NCI-H345 treated with DMSO at 0.1 percent for 48 hours (cell line): Measurements from ENCODE around the gene CDK5RAP1.

Experiments used
- DNase-seq: peaks from one replicate; lab custom pipeline; 2025; ENCODE audit not compliant: unreplicated experiment; lab: John Stamatoyannopoulos, UW

Gene CDK5RAP1

DNA sequence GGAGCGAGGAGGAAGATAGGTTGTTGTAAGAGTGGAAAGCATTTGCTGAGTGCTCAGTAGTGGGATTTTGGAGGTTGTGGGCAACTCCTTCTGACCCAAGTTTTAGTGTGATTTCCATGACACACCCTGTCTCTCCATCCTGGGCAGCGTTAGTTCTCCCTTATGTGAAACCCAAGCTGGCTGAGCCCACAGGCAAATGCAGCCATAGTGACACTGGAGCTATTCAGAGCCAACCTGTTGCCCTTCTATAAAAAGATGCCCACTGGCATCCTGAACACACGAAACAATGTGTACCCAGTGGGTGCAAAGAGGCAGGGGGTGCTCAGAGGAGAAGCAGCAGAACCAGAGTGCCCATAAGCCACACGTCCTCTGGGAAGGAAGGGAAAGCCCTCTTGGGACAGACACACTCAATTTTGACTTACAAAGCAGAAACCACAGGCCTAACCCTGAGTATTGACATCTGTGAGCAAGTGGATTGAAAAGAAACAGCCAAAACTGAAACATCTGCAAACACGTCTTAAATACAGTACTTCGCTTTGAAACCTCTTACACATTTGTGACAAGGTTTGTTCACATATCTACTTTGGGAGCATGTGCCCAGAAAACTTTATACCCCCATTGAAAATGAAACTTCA, 63.7 kb downstream of the CDK5RAP1 start:
- no peak for DNase-seq

DNA sequence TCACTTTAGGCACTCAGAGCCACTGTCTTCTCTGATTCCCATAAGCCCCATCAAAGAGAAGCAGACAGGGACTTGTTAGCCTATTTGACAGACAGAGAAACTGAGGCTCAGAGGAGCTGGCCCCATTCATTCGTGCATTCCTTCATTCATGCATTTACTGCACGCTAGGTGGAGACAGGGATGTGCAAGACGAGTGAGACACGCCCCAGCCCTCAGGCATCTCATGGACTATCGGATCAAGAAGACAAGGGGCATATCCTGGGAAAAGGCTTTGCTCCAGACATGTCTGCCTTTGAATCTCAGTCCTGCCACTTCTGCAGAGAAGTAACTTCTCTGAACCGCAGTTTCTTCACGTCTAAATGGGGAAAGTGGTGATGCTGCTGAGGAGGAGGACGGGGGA, 64.2 kb downstream of the CDK5RAP1 start:
- no peak for DNase-seq

DNA sequence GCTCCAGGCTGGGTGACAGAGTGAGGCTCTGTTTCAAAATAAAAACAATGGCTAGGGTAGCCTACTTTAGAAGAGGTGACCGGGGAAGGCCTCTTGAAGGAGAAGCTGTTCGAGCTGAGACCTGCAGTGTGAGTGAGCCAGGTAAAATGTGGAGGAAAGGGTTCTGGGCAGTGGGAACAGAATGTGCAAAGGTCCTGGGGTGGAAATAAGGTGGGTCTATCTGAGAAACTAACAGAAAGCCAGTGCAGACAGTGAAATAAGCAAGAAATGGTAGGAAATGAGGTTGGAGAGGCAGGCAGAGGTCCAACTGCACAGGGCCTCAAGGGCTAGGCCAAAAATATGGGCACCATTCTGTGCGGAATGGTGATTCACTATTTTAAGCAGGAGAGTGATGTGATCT, 64.9 kb downstream of the CDK5RAP1 start:
- DNase-seq, result no peak

DNA sequence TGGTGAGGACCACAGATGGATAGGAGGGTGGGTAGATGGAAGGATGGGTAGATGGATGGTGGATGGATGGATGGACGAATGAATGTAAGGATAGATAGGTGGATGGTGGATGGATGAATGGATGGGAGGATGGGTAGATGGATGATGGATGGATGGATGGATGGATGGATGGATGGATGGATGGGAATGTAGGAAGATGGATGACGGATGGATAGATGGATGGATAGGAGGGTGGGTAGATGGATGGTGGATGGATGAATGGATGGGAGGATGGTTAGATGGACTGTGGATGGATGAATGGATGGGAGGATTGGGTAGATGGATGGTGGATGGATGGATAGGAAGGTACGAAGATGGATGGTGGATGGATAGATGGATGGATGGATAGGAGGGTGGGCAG, 67.2 kb downstream of the CDK5RAP1 start:
- no peak for DNase-seq

DNA sequence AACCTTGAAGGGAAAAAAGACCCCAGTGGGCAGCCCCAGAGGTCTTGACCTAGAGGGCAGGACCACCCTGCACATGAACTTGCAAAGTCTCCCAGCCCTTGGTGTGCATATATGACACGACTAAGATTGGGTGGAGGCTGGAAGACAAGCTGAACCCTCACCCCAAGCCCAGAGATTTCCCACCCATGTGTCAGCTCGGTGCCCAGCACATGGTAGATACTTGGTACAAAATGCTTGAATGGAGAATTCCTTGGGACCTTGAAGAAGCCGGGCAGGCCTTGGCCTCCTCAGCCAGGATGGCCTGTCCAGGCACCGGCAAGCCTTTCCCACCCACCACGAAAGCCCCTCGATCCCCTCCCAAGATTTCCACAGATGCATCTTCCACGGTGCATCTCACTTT, 67.7 kb downstream of the CDK5RAP1 start:
- DNase-seq, result no peak

DNA sequence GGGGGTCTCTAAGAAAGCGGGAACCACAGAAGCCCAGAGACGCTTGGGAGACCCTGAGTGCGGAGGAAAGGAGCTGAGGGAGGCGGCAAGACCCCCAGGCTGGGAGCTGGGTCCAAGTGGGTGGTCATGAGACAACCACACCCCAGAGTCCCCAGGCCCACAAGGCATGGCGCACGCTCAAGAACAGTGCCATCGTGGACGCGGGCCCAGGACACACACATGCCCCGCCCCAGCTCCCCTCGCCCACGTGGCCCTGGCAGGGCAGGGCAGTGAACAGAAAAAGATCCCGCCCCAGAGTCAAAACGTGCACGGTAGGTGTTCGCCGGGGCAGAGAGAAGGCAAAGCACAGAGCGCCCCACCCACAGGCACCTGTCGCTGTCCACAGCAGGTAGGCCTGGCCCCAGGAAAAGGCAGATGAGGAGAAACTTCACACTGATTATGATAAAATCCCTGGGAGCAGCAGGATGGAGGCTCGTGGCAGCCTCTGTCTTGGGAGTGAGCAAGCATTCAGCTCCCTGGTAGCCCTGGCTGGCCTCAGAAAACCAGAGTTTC, 68.3 kb downstream of the CDK5RAP1 start:
- DNase-seq, result no peak

DNA sequence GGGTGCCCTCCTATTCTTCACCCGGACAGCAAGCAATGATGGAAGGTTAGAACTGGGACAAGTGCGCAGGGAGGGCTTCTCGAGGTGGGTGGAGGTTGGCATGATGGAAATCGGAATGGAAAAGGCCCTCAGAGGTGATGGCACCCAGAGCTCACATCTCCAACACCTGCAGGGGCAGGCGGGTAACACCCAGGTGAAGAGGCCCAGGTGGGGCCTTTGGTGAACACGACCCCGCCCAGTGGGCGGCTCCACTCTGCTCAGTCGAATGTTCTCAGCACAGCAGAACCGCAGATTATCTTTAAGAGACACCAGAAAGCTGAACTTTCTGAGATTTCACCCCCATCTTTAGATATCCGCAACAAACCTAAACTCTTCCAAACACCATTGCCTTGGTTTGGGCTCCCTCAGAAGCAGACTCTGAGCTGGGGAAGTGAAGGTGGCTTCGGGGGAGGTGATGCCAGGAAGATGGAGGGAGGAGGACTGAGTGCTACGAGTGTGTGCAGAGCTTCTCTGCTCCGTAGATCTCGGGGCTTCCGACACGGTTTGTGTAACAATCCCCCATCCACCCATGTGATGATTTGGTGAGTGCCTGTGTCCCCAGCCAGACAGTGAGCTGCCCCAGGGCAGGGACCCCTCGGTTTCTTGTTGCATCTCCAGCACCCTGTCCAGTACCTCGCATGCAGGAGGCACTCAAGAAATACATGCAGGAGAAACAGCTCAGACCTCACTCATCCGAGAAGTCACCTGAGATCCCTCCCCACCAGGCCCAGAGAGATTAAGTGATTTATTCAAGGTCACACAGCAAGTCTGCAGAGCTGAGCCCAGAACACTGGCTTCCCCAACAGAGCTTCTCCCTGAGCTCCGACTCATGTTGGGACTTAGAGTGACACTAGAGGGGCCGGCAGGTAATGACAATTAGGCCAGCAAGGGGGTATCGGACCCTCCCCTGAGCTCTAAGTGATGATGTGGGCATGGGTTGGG, 72.9 kb downstream of the CDK5RAP1 start:
- DNase-seq, result no peak

DNA sequence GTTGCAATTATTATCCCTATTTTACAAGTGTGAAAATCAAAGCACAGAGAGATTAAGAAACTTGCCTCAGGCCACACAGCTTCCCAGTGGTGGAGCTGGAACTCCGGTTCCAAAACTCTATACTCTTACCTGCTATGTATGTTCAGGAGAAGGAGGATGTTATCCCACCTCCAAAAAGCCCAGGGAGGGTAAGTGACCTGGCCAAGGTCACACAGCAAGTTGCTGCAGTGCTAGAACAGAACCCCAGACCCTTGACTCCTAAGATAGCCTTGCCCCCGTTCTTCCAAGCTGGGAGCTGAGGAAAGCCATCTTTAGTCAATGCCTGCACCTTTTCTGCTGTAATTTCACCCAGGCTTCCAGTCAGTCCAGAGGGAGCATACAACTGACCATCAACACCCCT, 76.0 kb downstream of the CDK5RAP1 start:
- no peak for DNase-seq

DNA sequence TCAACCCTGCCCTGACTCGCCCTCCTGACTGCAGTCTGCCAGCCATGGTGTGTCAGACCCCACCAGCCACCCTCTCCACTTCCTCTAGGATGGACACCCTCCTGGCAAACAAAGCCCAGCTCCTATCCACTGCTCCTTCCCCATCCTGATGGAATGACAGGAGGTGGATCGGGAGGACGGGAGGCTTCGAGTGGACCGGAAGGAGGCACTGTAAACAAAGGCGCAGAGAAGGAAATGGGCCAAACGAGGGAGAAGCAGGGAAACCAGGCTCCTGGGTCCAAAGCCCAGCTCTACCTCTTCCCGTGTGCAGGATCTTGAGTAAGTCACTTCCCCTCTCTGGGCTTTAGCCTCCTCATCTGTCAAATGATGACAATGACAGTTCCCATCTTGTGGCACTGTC, 78.1 kb downstream of the CDK5RAP1 start:
- no peak for DNase-seq

DNA sequence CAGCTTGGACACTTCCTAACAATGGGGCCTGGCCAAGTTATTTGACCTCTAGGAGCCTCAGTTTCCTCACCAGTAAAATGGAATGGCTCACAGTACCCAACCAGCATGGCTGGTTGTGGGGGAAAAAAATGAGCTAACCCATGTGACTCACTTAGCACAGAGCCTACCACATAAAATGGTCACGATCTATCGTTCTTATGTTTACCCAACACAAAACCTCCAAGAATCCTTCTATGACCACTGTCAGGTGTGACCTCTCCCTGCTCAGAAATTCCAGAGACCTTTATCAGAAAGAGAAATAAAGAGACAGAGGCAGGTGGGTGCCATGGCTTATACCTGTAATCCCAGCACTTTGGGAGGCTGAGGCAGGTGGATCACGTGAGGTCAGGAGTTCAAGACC, 78.9 kb downstream of the CDK5RAP1 start:
- no peak for DNase-seq

DNA sequence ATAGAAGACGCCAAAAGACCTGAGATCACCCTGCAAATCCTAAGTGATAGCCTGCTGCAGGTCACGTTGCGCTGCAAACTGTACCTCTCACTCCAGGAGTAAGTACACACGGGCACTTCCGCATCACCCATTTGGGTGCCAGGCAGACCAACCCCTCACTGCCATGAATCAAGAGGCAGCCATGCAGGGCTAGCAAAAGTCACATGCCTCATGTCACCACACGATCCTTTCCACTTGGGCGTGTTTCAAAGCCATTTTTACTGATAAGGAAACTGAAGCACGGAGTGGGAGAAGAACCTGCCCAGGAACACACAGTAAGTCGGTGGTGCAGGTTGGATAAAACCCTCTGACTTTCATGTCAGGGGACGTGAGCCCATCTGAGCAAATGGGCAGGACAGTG, 81.3 kb downstream of the CDK5RAP1 start:
- no peak for DNase-seq

DNA sequence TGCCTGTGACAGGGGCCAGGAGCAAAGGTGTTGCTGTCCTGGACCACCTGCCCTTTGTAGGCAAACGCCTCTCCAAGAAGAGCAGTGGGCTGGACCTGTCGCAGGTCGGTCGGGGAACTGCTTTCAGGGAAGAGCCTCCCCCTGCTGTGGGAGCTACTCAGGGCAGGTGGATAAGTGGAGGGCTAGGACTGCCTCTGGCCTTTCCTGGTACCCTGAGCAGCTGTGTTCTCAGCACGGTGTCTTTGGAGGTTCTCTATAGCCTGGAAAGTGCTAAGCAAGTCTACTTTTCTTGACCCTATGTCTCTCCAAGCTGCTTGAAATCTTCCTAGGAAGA, 83.3 kb downstream of the CDK5RAP1 start:
- DNase-seq, result no peak

DNA sequence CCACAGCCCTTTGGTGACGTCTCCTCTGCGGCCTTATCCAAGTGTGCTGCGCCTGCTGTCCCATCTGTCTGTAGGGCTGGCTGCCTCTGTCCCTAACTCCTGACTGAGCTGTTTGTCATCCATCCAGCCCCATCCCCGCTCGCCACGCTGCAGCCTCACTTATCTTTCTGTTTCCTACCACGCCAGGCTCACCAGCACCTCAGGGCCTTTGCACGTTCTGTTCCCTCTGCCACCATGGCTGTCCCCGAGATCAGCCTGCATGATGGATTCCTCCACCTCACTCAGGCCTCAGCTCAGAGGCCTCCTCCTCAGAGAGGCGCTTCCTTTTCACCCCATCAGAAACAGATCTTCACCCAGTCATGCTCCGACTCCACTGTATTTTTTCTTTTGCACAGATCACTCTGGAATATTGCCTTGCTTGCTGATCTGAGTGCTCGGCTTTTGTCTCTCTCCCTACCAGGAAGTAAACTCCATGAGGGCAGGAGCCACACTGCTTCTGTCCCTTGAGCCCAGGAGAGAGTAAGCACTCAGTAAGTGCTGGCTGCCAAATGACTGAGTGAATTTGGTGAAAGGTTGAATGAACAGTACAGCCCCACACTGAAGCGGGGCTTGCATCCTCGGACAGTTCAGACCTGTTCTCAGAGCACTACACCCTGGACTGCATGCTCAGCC, 83.8 kb downstream of the CDK5RAP1 start:
- no peak for DNase-seq

DNA sequence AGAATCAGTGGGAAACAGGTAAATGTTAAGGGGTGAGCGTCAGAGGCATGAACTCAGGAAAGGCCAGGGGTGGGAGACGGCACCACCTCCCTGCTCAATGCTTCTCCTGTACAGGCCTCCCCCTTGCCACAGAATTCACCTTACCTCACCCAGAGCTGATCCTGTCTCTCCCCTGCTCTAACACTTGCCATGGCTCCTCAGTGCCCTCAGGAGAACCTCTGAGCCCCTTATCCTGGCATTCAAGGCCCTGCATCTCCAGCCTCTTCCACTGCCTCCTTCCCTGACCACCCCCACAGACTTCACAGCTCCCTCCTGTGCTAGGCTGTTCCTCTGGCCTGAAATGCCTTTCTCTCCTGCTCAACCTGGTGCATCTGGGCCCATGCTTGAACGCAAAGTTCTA, 84.4 kb downstream of the CDK5RAP1 start:
- DNase-seq, result no peak

DNA sequence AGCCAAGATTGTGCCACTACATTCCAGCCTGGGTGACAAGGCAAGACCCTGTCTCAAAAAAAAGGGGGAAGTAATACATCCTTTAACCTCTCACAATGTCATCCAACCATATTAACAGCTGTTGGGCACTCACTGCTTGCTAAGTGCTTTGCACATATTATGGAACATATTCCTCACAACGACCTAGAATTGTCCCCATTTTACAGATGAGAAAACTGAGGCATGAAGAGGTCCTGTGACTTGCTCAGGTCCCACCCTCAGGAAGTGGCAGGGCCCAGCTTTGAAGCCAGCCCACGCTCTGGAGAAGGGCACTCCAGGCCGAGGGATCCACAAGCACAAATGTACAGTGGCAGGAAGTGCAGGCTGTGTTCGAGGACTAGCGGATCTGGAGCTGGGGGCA, 85.0 kb downstream of the CDK5RAP1 start:
- DNase-seq, result no peak

DNA sequence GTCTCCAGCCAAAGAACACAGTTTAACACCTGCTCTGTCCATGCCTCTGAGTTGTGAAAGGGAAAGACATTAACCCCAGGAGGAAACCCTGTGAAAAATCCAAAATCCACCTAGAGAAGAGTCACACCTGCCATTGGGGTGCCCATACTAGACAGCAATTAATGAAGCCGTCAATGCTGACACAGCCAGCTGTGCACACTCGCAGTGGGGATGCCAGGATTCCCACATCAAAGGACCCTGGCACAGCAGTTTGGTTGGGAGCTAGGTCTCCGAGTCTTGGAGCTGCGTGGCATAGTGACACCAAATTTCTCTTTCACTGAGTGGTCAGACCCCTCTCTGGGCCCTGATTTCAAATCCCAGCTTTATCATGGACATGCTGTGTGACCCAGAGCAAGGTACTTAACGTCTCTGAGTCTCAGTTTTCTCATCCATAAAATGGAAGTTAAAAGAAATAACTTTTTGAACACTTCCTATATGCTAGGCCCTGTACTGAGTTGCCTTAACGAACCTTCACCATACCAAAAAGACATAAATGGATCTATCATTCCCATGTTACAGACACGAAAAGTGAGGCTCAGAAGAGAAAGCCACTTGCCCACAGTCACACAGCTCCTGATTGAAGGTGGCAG, 87.5 kb downstream of the CDK5RAP1 start:
- DNase-seq, result no peak

DNA sequence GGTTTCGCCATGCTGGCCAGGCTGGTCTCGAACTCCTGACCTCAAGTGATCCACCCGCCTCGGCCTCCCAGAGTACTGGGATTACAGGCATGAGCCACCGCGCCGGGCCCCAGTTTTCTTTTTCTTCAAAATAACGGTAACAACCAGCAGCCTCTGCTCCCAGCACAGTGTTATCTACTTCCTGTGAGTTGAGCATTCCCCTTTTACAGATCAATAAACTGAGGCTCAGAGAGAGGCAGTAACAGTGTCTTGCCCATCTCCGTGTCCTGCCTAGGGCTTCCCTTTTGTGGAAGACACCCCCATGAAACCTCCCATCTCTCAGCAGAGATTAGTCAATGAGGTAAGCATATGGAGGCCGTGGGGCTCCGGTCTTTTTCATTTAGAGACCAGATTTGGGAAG, 88.7 kb downstream of the CDK5RAP1 start:
- DNase-seq, result no peak

DNA sequence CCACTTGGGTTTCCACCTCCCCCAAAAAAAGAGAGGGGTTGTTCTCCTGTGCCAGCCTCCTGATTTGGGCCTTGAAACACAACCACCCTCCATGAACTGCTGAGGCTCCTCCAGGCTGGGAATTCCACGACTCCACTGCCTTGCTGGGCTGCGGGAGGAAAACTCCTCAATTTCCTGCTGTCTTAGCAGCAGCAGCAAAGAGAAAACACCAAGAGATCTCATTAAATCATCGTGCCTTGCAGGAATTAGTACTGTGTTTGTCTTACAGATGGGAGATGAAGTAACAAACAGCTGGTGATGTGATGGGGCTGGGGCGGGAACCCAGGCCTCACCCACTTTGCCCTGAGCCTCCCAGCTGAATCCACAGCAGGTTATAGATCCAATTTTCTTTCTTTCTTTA, 89.3 kb downstream of the CDK5RAP1 start:
- no peak for DNase-seq

DNA sequence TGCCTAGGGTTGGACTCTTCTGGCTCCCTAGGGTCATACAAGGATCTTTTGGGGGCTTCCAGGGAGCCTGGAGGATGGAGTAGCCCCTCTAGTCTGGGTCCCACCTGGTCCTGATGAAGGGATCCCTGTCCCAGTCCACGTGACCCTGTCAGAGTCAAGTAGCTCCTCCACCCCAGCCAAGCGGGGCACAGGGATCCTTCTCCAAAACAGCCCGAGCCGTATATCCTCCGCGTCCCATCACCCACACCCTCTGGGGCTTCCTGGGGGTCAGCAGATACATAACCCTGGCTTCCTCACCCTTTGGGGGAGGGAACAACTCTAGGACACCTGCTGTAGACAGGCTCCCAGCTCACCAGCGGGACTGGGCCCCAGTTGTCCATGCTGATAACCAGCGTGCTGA, 90.3 kb downstream of the CDK5RAP1 start:
- no peak for DNase-seq

DNA sequence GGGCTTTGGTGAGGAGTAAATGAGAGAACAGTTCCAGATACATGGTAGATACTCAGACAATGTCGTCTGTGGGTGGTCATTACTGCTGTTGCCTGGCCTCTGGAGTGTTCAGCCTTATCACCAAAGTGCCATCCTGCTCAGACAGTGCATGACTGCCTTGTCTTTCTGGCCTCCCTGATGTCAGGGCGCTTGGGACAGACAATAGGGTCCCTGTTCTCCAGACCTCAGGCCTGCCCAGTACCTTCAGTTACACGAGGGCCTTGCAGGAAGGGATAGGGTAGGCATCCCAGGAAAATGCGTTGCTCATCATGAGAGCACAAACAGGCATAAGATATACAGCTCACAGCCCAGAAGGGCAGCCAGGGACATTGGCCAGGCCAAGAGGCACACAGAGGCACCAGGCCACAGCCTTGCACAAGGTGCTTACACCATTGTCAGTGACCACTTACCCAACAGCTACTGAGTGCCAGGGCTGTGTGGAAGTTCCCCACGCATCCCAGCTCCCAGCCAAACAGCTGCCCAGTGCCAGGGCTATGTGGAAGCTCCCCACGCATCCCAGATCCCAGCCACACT, 90.9 kb downstream of the CDK5RAP1 start:
- no peak for DNase-seq

DNA sequence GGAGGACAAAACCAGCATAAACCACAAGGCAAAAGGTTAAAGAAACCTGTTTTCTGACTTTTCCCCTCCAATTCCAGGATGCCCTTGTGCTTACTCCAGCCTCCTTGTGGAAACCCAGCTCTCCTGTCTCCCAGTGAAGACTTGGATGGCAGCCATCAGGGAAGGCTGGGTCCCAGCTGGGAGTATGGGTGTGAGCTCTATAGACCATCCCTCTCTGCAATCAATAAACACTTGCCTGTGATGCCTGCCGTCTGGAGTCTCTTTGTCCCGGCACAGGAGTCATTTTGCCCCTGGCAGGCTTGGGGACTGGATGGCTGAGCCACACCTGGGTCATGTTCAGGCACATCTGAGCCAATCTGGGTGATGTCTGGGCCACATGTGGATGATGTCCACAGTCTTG, 91.7 kb downstream of the CDK5RAP1 start:
- DNase-seq, result peak; percentile 84
